PC-3 (cell line): ENCODE measurements around the gene KRT8. TPM values are rescaled to one million over a fixed set of nuclear protein-coding genes. Genes with fewer than 3 reads are reported as not detected.

ENCODE experiments used
- ATAC-seq: fragments of 200-7000 bp; cut with Tn5 transposase; 2 replicates; pipeline ENCODE4 v1.9.1; 2020; ENCODE audit warnings: mild to moderate bottlenecking, moderate library complexity
- BruUV-seq: library from RNA; stranded (reverse); fragments of 400-500 nt; replicated peaks from 2 replicates; lab custom pipeline; 2021; lab: Mats Ljungman, UMichigan
- CTCF ChIA-PET: fragments of 300-600 bp; sonication (Branson Sonifier 250); formaldehyde crosslinking; loops from one replicate; lab custom pipeline; 2022; ENCODE audit warnings: antibody characterized with exemption; lab: Charles Lee
- POLR2A ChIA-PET: fragments of 300-600 bp; sonication (Branson Sonifier 250); formaldehyde crosslinking; loops from one replicate; lab custom pipeline; 2022; ENCODE audit warnings: antibody characterized with exemption; ENCODE audit not compliant: unreplicated experiment; lab: Charles Lee
- DNase-seq: peaks from one replicate; pipeline ENCODE4 v3.0.0-alpha.2; 2015
- H2AFZ ChIP-seq: fragments of 300-600 bp; sonication (generic); 2 replicates; pipeline ENCODE4 v1.6.0; 2016; ENCODE audit warnings: antibody characterized with exemption, low read length
- H3F3A ChIP-seq: fragments of 300-600 bp; sonication (generic); one replicate; pipeline ENCODE4 v1.6.0; 2017; ENCODE audit warnings: antibody characterized with exemption, low read length, control low read depth, mild to moderate bottlenecking; ENCODE audit not compliant: unreplicated experiment
- H3K27ac ChIP-seq: fragments of 300-600 bp; sonication (generic); 2 replicates; pipeline ENCODE4 v1.5.1; 2016; ENCODE audit warnings: mild to moderate bottlenecking, low read length
- H3K27me3 ChIP-seq: fragments of 300-600 bp; sonication (generic); 2 replicates; pipeline ENCODE4 v1.6.1; 2016; ENCODE audit warnings: low read length, mixed read lengths
- H3K36me3 ChIP-seq: fragments of 300-600 bp; sonication (generic); 2 replicates; pipeline ENCODE4 v1.6.1; 2016; ENCODE audit warnings: low read depth, mixed run types, low read length, mixed read lengths
- H3K4me1 ChIP-seq: fragments of 300-600 bp; sonication (generic); 2 replicates; pipeline ENCODE4 v1.5.1; 2016; ENCODE audit warnings: low read length; ENCODE audit not compliant: insufficient read depth
- H3K4me2 ChIP-seq: fragments of 300-600 bp; sonication (generic); 2 replicates; pipeline ENCODE4 v1.6.0; 2016; ENCODE audit warnings: low read length
- H3K4me3 ChIP-seq: fragments of 300-600 bp; sonication (generic); 2 replicates; pipeline ENCODE4 v1.5.1; 2016; ENCODE audit warnings: mild to moderate bottlenecking, low read length, mixed read lengths
- H3K79me2 ChIP-seq: fragments of 300-600 bp; sonication (generic); 2 replicates; pipeline ENCODE4 v1.6.1; 2017; ENCODE audit warnings: low read length, mixed read lengths
- H3K9ac ChIP-seq: fragments of 300-600 bp; sonication (generic); 2 replicates; pipeline ENCODE4 v1.6.0; 2016; ENCODE audit warnings: mild to moderate bottlenecking, low read length
- H3K9me2 ChIP-seq: fragments of 300-600 bp; sonication (generic); replicated peaks from 2 replicates; pipeline ENCODE4 v1.6.1; 2016; ENCODE audit warnings: mixed run types, low read length, mixed read lengths
- H3K9me3 ChIP-seq: fragments of 300-600 bp; sonication (generic); 2 replicates; pipeline ENCODE4 v1.6.1; 2016; ENCODE audit warnings: low read length, mixed read lengths
- H4K20me1 ChIP-seq: fragments of 300-600 bp; sonication (generic); 2 replicates; pipeline ENCODE4 v1.6.1; 2016; ENCODE audit warnings: low read length, mixed read lengths
- EZH2 ChIP-seq: fragments of 300-600 bp; sonication (generic); IDR thresholded peaks from one replicate; pipeline ENCODE4 v1.6.1; 2017; ENCODE audit warnings: antibody characterized with exemption, mild to moderate bottlenecking, low read length; ENCODE audit not compliant: unreplicated experiment
- EZH2phosphoT487 ChIP-seq: fragments of 300-600 bp; sonication (generic); IDR thresholded peaks from 2 replicates; pipeline ENCODE4 v1.6.1; 2018; ENCODE audit warnings: mild to moderate bottlenecking, antibody characterized with exemption, low read length, borderline replicate concordance
- intact Hi-C: fragments of 100-400 bp; cut with micrococcal nuclease; formaldehyde crosslinking; loops from 2 replicates; pipeline ENCODE4 v1.9.0; 2023
- total RNA-seq: library from RNA; depleted of rRNA; stranded (reverse); fragments of >200 nt; gene quantifications from 2 replicates; pipeline ENCODE4 v1.2.3, GENCODE V29; 2014
- TF ChIP-seq, protein P1 (sequence below): fragments of 300-600 bp; sonication (generic); conservative IDR thresholded peaks from 2 replicates; pipeline ENCODE4 v1.5.1; 2017; ENCODE audit warnings: antibody characterized with exemption, low read depth, mild to moderate bottlenecking, low read length

The KRT8 gene
- total RNA-seq, 1 experiment from 2014 or later = 719 TPM

DNA sequence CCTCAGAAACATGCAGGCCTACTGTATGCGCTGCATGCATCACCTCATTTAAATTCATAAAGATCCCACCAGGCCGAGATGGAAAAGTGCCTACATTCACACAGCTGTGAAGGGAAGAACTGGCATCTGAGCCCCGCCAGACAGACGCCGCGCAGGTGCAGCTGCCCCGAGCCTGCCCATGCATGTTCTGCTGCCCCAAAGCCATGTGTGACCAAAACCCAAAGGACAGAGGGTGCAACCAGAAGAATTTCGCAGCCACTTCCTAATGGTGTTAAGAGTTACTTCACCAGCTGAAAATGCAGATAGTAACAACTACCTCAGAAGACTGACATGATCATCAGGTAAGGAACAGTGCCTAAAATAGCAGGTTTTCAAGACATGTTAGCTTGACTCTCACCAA is 13.5 kb upstream of the KRT8 start:
- intact Hi-C loops = no loop called here
- POLR2A ChIA-PET = no interaction called here

DNA sequence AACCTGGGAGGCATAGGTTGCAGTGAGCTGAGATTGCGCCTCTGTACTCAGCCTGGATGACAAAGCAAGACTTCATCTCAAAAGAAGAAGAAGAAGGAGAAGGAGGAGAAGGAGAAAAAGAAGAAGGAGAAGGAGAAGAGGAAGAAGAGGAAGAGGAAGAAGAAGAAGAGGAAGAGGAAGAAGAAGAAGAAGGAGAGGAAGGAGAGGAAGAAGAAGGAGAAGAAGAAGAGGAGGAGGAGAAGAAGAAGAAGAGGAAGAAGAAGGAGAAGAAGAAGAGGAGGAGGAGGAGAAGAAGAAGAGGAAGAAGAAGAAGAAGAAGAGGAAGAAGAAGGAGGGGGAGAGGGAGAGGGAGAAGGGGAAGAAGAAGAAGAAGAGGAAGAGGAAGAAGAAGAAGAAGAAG is 12.9 kb upstream of the KRT8 start:
- H3K4me3 ChIP-seq = no peak overlapping the region
- POLR2A ChIA-PET = interaction anchor here (0.6 kb wide), 1 partner anchor 167 kb away, joined by 5 read pairs; no protein-coding TSS in a partner anchor
- no peaks in the 10 kb centered on the region for H3K9me2 ChIP-seq
- no peaks in the 10 kb centered on the region for H4K20me1 ChIP-seq
- H3K9ac ChIP-seq = no peak overlapping the region
- CTCF ChIA-PET = no interaction called here
- ATAC-seq = no peak
- intact Hi-C loops = no loop called here
- H3F3A ChIP-seq = no peaks in the 10 kb centered on the region
- no peaks in the 10 kb centered on the region for H3K4me1 ChIP-seq
- no peak overlapping the region for H3K4me2 ChIP-seq
- H3K27ac ChIP-seq = no peak overlapping the region
- H3K79me2 ChIP-seq = no peaks in the 10 kb centered on the region
- no peak for DNase-seq
- no peaks in the 10 kb centered on the region for H3K9me3 ChIP-seq
- H2AFZ ChIP-seq = no peak overlapping the region
- TF ChIP-seq EZH2phosphoT487 (no peak), EZH2 (no peak)
- TF ChIP-seq, protein P1, sequence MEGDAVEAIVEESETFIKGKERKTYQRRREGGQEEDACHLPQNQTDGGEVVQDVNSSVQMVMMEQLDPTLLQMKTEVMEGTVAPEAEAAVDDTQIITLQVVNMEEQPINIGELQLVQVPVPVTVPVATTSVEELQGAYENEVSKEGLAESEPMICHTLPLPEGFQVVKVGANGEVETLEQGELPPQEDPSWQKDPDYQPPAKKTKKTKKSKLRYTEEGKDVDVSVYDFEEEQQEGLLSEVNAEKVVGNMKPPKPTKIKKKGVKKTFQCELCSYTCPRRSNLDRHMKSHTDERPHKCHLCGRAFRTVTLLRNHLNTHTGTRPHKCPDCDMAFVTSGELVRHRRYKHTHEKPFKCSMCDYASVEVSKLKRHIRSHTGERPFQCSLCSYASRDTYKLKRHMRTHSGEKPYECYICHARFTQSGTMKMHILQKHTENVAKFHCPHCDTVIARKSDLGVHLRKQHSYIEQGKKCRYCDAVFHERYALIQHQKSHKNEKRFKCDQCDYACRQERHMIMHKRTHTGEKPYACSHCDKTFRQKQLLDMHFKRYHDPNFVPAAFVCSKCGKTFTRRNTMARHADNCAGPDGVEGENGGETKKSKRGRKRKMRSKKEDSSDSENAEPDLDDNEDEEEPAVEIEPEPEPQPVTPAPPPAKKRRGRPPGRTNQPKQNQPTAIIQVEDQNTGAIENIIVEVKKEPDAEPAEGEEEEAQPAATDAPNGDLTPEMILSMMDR = no peak
- H3K36me3 ChIP-seq = no peaks in the 10 kb centered on the region
- no peaks in the 10 kb centered on the region for H3K27me3 ChIP-seq
- BruUV-seq = no TSS peak

More for the DNA sequence above, 13.5 kb upstream of the KRT8 start:
- H3K36me3 ChIP-seq = no peaks in the 10 kb centered on the region
- no peak for DNase-seq
- no peaks in the 10 kb centered on the region for H3K27me3 ChIP-seq
- no peak for TF ChIP-seq EZH2
- TF ChIP-seq, protein P1 = no peak
- no peak for TF ChIP-seq EZH2phosphoT487
- H3K27ac ChIP-seq = no peak overlapping the region
- no peaks in the 10 kb centered on the region for H3F3A ChIP-seq
- ATAC-seq = no peak
- no TSS peak for BruUV-seq
- no peak overlapping the region for H3K9ac ChIP-seq
- no peak overlapping the region for H3K4me2 ChIP-seq
- H3K4me1 ChIP-seq = no peaks in the 10 kb centered on the region
- no peaks in the 10 kb centered on the region for H3K79me2 ChIP-seq
- H3K9me3 ChIP-seq = no peaks in the 10 kb centered on the region
- H4K20me1 ChIP-seq = no peaks in the 10 kb centered on the region
- H3K4me3 ChIP-seq = no peak overlapping the region
- CTCF ChIA-PET = no interaction called here
- no peaks in the 10 kb centered on the region for H3K9me2 ChIP-seq
- H2AFZ ChIP-seq = no peak overlapping the region

DNA sequence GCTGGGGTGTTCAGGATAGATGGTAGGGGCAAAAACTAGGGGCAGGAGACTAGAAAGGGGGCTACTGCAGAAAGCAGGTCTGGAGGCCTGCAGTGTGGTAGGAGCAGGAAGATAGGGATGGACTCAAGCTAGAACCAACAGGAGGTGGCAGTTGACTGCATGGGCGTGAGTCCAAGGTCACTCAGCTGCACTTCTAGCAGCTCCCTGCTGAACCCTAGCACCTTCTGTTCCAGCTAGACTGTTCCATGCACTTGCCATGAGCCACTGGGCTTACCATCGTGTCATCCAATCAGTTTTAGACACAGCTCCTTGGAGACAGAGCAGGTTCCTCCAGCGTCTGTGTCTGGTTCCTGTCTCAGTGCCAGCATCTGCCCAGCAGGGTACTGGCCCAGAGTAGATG is 11.3 kb upstream of the KRT8 start:
- ATAC-seq (no peak), DNase-seq (no peak)
- BruUV-seq = no TSS peak
- Histone ChIP-seq H3F3A (no peaks in the 10 kb centered on the region), H3K4me2 (no peak overlapping the region), H3K36me3 (no peaks in the 10 kb centered on the region), H3K9ac (no peak overlapping the region), H3K9me3 (no peaks in the 10 kb centered on the region), H3K27me3 (no peaks in the 10 kb centered on the region), H3K79me2 (no peaks in the 10 kb centered on the region), H3K9me2 (no peaks in the 10 kb centered on the region), H3K27ac (no peak overlapping the region), H3K4me3 (no peak overlapping the region), H2AFZ (no peak overlapping the region), H4K20me1 (no peaks in the 10 kb centered on the region), H3K4me1 (no peaks in the 10 kb centered on the region)
- no peak for TF ChIP-seq EZH2
- TF ChIP-seq, protein P1 = no peak
- TF ChIP-seq EZH2phosphoT487 = no peak
- intact Hi-C loops = no loop called here
- ChIA-PET CTCF (no interaction called here), POLR2A (no interaction called here)
